ENCODE measurements around the gene RPRD1A. TPM values are rescaled to one million over a fixed set of nuclear protein-coding genes. Genes with fewer than 3 reads are reported as not detected.

Gene RPRD1A
- polyA plus RNA-seq, 1 donor (not counting 4 experiments of a cell fraction or from before 2014, with no cell fraction given), result 55.5 TPM

- no peak overlapping the region for H2AFZ ChIP-seq (ENCODE audit: control insufficient read depth, low read length)
- DNase-seq (ENCODE audit: low read depth, low spot score), result no peak
- no peaks in the 10 kb centered on the region for H3K4me1 ChIP-seq (ENCODE audit: control insufficient read depth, extremely low read depth, insufficient read depth, low read length)
- TF ChIP-seq EZH2 (IDR thresholded peaks at IDR 0.05; ENCODE audit: low read length), result no peak
- no peak for TF ChIP-seq CTCF (optimal IDR thresholded peaks at IDR 0.05 in 1 of 3, IDR thresholded peaks at IDR 0.05 in 1 of 3, conservative IDR thresholded peaks at IDR 0.05 in 1 of 3; ENCODE audit: extremely low read depth in 1 of 3, insufficient read depth in 2 of 3, low read length in 3 of 3)
- H3K4me3 ChIP-seq (ENCODE audit: control insufficient read depth in 2 of 3, extremely low read depth in 1 of 3, insufficient read depth in 2 of 3, low read depth in 1 of 3, low read length in 3 of 3), result no peak overlapping the region
- FAIRE-seq, result no peak
- peaks cover 11% of the 10 kb centered on the region for H3K79me2 ChIP-seq (ENCODE audit: control insufficient read depth, insufficient read depth, low read length)
- dilution Hi-C loops (cut with MboI; ENCODE audit: extremely low pct_ligation_motif_present, low sequenced_read_pairs), result no loop called here
- H3K27me3 ChIP-seq (ENCODE audit: control insufficient read depth, extremely low read depth, insufficient read depth, low read length), result no peaks in the 10 kb centered on the region
- no peaks in the 10 kb centered on the region for H3K9me3 ChIP-seq (ENCODE audit: control insufficient read depth, low read depth, low read length)
- peaks cover 15 to 21% of the 10 kb centered on the region in 2 experiments for H3K36me3 ChIP-seq (ENCODE audit: control insufficient read depth in 2 of 2, extremely low read depth in 1 of 2, insufficient read depth in 2 of 2, low read length in 2 of 2)
- H4K20me1 ChIP-seq (ENCODE audit: control insufficient read depth, extremely low read depth, insufficient read depth, low read length), result no peaks in the 10 kb centered on the region
- no peak overlapping the region for H3K9ac ChIP-seq (ENCODE audit: control insufficient read depth, extremely low read depth, insufficient read depth, low read length)
- H3K9me1 ChIP-seq (ENCODE audit: control insufficient read depth, extremely low read depth, insufficient read depth, low read length), result no peaks in the 10 kb centered on the region
- H3K27ac ChIP-seq (ENCODE audit: control insufficient read depth, insufficient read depth, low read length), result no peak overlapping the region
- no peak overlapping the region for H3K4me2 ChIP-seq (ENCODE audit: control insufficient read depth, extremely low read depth, insufficient read depth, low read depth, low read length)
Measured at GRCh38 chr18:35979112-35979511, 88.2 kb downstream of the RPRD1A start.

- DNase-seq (ENCODE audit: low read depth, low spot score) (no peak), FAIRE-seq (no peak)
- Histone ChIP-seq H3K27me3 (ENCODE audit: control insufficient read depth, extremely low read depth, insufficient read depth, low read length) (no peaks in the 10 kb centered on the region), H4K20me1 (ENCODE audit: control insufficient read depth, extremely low read depth, insufficient read depth, low read length) (no peaks in the 10 kb centered on the region), H3K4me2 (ENCODE audit: control insufficient read depth, extremely low read depth, insufficient read depth, low read depth, low read length) (peak overlapping the region; percentile 84), H3K36me3 (ENCODE audit: control insufficient read depth in 2 of 2, extremely low read depth in 1 of 2, insufficient read depth in 2 of 2, low read length in 2 of 2) (peaks cover 12 to 17% of the 10 kb centered on the region in 2 experiments), H3K27ac (ENCODE audit: control insufficient read depth, insufficient read depth, low read length) (no peak overlapping the region), H3K4me3 (ENCODE audit: control insufficient read depth in 2 of 3, extremely low read depth in 1 of 3, insufficient read depth in 2 of 3, low read depth in 1 of 3, low read length in 3 of 3) (no peak overlapping the region), H2AFZ (ENCODE audit: control insufficient read depth, low read length) (no peak overlapping the region), H3K9me1 (ENCODE audit: control insufficient read depth, extremely low read depth, insufficient read depth, low read length) (no peaks in the 10 kb centered on the region), H3K9me3 (ENCODE audit: control insufficient read depth, low read depth, low read length) (no peaks in the 10 kb centered on the region), H3K9ac (ENCODE audit: control insufficient read depth, extremely low read depth, insufficient read depth, low read length) (no peak overlapping the region), H3K79me2 (ENCODE audit: control insufficient read depth, insufficient read depth, low read length) (peaks cover 27% of the 10 kb centered on the region), H3K4me1 (ENCODE audit: control insufficient read depth, extremely low read depth, insufficient read depth, low read length) (peaks cover 6% of the 10 kb centered on the region)
- TF ChIP-seq EZH2 (IDR thresholded peaks at IDR 0.05; ENCODE audit: low read length), result no peak
- TF ChIP-seq CTCF (optimal IDR thresholded peaks at IDR 0.05 in 1 of 3, IDR thresholded peaks at IDR 0.05 in 1 of 3, conservative IDR thresholded peaks at IDR 0.05 in 1 of 3; ENCODE audit: extremely low read depth in 1 of 3, insufficient read depth in 2 of 3, low read length in 3 of 3), result no peak
- dilution Hi-C loops (cut with MboI; ENCODE audit: extremely low pct_ligation_motif_present, low sequenced_read_pairs), result no loop called here
Measured at GRCh38 chr18:35974181-35974580, 93.2 kb downstream of the RPRD1A start.

All from keratinocyte (primary cell).